Superior temporal gyrus (tissue), 1 donor: Measurements from ENCODE around the gene RNU1-3.
"Not testable (repeated sequence)": the region's sequence is repeated elsewhere in the genome, so short reads cannot be mapped to it uniquely, and the experiment has no call there.

Experiments used
- DNase-seq: peaks from one replicate; pipeline ENCODE4 v3.0.0-alpha.2; 2016; ENCODE audit errors: extremely low spot score

RNU1-3 gene

DNA sequence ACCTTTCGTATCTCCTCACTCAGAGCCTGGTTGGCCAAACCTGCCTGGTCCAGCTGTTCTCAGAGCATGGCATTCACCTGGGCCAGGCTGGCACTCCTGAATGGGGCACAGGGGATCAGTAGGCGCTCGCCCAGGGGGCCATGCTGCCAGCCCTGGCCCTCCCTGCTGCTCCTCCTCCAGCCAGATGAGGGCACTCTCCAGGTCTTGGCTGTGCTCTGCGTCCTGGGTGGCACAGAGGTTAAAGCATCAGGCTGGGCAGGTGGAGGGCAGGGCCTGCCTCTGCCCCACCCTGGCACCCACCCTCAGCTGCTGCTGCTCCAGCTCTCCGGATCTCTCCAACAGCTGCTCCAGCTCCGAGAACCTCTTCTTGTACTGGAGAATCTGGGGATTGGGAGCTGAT lies 10.2 kb downstream of the RNU1-3 start:
- DNase-seq: not testable (repeated sequence)

DNA sequence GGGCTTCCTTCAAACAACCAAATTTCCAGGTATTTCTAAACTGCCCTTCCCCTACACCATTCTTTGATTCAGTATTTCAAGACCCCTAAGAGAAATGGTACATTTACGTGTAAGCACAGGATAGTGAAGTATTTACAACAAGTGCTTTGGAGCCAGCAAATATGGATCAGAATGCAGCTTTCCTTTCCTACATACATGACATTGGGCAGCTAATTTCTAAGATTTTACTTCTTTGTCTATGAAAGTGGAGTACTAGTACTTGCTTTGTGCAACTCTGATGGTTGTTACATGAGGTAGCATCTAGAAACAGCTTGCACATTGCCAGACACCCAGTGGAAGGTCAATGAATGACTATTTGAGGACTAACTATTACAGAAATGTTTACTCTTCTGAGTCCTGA lies 15.2 kb downstream of the RNU1-3 start:
- DNase-seq: not testable (repeated sequence)

DNA sequence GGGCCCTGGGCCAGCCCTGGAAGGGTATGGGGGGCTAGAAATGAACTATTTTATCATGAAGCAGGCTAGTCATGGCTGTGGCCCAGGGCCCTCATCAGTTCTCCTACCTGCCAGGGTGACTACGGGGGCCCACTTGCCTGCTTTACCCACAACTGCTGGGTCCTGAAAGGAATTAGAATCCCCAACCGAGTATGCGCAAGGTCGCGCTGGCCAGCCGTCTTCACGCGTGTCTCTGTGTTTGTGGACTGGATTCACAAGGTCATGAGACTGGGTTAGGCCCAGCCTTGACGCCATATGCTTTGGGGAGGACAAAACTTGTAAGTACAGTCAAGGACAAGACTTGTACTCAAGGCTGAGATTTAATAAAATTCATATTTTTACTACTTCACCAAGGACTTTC lies 16.8 kb downstream of the RNU1-3 start:
- DNase-seq: not testable (repeated sequence)

DNA sequence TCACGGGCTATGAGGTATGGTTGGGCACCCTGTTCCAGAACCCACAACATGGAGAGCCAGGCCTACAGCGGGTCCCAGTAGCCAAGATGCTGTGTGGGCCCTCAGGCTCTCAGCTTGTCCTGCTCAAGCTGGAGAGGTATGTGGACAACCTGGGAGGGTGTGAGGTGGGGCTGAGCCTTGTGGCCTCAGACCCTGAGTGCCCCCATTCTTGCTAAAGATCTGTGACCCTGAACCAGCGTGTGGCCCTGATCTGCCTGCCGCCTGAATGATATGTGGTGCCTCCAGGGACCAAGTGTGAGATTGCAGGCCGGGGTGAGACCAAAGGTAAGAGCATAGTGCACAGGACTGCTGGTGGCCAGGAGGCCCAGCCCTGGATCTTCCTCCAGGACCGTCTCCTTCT lies 17.4 kb downstream of the RNU1-3 start:
- DNase-seq: not testable (repeated sequence)

DNA sequence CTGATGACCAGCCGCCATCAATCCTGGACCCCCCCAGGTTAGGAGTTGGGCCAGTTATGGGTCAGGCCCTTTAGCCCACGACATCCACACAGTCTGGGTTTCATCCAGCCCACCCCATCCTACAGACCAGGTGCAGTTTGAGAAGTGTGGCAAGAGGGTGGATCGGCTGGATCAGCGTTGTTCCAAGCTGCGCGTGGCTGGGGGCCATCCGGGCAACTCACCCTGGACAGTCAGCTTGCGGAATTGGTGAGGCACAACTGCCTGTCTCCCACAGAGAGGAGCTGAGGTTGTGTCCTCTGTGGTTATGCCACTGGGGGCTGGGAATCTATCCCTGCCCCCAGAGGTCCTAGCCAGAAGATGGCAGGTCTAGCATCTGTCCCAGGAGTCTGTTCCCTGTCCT lies 18.0 kb downstream of the RNU1-3 start:
- not testable (repeated sequence) for DNase-seq

DNA sequence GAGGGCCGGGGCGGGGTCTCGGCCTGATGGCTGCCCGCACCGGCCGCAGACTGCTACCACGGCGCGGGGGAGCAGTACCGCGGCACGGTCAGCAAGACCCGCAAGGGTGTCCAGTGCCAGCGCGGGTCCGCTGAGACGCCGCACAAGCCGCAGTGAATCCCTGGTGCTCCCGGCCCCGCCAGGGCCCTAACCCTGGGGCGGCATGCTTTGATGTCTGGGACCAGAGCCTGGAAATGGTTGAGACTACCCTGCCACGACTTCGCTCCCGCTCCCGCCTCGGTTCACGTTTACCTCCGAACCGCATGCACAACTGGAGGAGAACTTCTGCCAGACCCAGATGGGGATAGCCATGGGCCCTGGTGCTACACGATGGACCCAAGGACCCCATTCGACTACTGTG lies 18.5 kb downstream of the RNU1-3 start:
- not testable (repeated sequence) for DNase-seq

DNA sequence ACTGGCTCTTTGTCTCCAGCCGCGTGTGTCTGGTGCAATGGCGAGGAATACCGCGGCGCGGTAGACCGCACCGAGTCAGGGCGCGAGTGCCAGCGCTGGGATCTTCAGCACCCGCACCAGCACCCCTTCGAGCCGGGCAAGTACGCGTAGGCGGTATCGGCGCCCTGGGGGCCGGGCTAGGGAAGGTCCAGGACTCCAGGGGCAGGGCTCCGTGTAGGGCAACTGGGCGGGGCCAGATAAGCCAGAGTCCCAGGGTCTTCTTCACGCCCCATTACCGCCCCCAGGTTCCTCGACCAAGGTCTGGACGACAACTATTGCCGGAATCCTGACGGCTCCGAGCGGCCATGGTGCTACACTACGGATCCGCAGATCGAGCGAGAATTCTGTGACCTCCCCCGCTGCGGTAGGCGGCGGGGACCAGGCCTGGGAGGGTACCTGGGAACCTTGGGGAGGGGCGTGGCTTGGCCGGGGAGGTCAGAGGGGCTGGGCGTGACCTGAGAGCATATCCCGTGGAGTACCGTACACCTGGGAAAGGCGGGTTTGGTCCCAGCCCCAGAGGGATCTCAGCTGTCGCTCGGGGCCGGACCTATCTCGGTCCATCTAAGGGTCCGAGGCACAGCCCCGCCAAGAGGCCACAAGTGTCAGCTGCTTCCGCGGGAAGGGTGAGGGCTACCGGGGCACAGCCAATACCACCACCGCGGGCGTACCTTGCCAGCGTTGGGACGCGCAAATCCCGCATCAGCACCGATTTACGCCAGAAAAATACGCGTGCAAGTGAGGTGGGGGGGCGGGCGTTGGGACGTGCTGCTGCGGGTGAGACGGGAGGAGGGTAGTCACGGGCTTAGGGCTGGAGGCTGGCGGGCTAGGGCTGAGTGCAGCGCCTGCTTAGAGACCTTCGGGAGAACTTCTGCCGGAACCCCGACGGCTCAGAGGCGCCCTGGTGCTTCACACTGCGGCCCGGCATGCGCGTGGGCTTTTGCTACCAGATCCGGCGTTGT lies 19.3 kb downstream of the RNU1-3 start:
- not testable (repeated sequence) for DNase-seq

DNA sequence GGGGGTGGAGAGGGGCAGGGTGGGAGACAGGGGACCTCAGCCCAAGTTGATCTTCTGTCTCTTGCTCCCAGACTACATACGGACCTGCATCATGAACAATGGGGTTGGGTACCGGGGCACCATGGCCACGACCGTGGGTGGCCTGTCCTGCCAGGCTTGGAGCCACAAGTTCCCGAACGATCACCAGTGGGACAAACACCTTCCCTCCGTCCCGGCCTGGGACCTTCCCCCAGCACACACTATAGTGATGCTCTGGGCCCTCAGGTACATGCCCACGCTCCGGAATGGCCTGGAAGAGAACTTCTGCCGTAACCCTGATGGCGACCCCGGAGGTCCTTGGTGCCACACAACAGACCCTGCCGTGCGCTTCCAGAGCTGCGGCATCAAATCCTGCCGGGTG lies 20.0 kb downstream of the RNU1-3 start:
- DNase-seq: not testable (repeated sequence)

DNA sequence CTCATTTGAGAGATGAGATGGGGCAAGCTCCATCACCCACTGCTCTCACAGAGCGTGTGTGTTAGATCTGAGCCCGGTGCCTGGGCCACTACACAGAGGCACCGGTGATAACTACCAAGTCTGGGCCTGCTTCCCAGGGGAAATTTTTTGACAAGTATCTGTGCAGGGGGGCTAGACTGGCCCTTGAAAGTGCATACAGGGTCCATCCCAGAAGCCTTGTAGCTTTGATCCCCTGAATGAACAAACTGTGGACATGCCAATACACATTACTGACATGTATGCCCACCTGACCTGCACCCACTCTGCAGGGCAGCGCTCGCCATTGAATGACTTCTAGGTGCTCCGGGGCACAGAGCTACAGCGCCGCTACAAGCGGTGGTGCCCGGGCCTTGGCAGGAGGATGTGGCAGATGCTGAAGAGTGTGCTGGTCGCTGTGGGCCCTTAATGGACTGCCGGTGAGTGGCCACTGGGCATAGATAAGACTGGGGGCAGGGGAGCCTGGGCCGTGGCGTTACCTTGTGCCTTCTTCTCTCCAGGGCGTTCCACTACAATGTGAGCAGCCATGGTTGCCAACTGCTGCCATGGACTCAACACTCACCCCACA lies 20.6 kb downstream of the RNU1-3 start:
- not testable (repeated sequence) for DNase-seq

DNA sequence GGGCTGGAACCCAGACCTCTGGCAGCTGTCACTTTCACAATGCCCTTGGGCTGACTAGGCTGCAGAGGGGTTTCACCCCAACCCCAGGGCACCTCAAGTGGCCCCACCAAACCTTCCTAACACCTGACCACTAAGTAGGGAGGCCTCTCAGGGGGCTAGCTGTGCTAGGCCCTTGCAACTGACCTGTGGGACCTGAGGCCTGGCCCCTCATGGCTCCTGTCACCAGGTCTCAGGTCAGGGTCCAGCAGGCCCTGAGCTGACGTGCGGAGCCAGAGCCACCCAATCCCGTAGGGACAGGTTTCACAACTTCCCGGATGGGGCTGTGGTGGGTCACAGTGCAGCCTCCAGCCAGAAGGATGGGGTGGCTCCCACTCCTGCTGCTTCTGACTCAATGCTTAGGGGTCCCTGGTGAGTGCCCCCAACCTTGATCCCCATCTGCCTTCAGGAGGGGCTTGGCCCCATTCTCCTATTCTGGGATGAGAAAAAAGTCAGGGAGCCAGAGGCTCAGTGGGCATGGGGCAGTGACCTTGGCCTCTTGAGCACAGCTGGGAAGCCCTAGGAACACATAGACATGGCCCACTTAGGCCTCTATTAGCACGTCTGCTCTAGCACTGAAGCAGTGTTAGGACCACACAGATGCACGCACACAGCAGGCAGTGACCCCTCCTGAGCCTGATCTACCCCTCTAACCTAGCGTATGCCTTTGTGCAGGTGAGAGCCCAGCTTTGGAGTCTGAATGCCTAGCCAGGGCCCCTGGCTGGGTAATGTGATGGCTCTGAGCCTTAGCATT lies 21.3 kb downstream of the RNU1-3 start:
- not testable (repeated sequence) for DNase-seq

DNA sequence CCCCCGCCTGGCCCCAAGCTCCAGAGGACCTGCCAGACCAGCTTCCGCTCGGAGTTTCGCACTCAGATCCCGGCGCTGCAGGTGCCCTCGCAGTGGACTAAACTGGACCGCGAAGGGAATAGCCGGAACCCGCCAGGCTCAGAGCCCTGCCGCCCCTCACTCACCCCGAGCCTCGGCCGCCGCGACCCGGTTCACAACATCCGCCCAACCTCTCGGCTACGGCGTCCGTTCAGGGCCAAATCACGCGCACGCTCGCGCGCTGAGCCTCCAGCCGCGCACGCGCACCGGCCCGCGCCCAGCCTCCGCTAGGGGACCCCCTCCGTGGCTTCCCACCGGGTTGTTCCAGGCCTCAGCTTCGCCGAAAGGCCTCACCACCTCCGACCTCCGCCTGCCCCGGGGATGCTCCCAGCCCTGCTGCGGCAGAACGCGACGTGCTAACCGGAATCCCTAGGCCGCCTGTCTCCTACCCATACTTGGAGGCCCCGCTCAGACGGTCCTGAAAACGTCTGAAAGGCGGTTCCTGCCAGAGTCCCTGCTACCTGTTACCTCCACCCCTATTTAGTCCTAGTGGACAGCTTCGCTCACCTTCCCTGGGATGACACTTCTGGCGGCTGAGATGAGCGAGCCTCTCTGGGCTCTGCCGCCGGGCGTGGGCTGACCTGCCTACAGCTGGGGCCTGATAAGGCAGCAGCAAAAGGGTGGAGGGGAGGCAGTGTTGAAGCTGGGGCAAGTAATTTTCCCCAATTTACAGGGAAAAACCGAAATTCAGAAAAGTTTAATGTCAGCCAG lies 22.1 kb downstream of the RNU1-3 start:
- peak; percentile 99 for DNase-seq

DNA sequence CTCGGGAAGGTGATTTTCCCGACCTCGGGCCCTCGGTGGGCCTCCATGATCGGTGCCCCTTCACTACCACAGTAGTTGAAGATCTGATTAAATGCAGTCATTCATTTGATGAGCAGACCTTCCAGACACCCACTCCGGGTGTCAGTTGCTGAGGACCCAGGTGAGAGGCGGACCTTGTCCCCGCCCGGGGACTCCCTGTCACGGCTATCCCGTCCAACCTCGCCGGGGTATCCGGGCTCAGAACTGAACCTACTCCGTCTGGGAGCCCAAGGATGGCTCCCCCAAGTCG lies 22.6 kb downstream of the RNU1-3 start:
- no peak for DNase-seq

DNA sequence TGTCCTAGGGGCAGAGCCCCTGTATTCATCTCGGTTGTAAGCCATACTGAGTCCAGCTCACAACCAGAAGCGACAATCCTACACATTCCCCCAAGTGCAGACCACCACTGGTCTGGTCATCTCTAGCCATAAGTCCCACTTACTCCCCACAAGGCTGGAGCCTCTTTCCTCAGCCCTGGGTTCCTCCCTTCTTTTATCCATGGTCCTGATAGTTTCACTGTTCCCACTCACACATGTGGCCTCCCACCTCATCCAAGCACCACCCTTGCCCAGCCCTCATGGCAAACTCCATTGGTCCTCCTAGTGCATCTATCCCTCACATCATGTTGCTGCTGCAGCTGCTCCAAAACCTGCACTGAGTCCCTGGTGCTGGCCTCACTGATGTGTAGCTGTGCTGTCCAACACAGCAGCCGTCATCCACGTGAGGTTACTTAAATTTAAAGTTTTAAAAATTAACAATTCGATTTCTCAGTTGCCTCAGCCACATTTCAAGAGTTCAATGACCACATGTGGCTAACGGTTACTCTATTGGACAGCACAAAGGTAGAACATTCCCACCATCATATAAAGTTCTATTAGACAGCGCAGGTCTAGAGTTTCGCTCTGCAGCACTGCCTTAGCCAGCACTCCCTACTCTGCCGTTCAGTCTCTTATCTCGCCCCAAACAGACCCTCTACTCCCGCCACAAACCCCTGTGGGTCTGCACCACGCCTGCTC lies 23.1 kb downstream of the RNU1-3 start:
- peak; percentile 42 for DNase-seq

DNA sequence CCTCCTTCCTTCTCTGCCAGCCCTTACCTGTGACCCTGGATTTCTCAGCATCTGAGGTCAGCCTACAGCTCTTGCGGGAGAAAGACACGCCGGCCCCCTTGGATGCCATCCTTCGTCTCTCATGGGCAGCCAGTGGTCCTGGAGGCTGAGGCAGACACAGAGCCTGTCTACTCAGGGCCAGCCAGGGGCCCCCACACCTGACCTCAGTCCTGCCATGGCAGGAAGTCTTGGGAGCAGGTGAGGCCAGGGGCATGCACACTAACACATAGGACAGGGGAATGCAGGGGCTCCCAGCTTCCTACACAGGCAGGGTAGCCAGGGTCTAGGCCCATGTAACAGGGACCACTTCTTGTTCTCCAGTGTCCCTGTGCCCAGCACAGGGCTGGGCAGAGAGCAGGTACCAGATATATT lies 23.7 kb downstream of the RNU1-3 start:
- not testable (repeated sequence) for DNase-seq

DNA sequence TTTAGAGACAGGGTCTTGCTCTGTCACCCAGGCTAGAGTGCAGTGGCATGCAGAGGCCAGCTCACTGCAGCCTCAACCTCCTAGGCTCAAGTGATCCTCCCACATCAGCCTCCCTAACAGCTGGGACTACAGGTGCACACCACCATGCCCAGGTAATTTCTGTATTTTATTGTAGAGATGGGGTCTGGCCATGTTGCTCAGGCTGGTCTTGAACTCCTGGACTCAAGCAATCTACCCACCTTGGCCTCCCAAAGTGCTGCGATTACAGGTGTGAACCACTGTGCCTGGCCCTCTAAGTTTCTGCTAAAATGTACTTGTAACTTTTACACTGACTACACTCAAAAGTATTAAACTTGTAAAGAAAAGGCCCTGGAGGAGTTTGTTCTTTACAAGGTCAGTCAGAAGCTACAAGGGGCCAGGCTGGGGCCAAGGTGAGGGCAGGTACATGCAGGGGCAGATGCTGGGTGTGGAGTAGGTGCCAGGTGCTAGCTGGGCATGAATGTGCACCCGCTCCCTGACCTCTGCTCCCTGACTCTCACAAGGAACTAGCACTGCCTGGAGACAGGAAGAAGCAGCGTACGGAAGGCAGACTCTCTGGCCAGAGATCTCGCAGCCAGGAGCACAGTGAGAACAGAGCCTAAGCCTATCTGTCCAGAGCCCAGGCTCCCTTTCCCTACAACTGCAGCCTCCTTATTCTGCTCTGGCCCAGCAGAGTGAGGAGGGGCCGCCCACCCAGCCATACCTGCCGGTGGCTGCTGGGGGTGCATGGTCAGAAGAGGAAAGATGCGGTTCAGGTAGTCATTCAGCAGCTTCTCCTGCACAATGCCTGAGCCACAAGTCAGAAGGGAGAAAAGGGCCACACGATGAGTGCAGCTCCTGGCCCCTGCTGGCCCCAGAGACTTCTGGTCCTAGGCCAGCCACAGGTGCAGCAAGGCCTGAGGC lies 24.5 kb downstream of the RNU1-3 start:
- not testable (repeated sequence) for DNase-seq

DNA sequence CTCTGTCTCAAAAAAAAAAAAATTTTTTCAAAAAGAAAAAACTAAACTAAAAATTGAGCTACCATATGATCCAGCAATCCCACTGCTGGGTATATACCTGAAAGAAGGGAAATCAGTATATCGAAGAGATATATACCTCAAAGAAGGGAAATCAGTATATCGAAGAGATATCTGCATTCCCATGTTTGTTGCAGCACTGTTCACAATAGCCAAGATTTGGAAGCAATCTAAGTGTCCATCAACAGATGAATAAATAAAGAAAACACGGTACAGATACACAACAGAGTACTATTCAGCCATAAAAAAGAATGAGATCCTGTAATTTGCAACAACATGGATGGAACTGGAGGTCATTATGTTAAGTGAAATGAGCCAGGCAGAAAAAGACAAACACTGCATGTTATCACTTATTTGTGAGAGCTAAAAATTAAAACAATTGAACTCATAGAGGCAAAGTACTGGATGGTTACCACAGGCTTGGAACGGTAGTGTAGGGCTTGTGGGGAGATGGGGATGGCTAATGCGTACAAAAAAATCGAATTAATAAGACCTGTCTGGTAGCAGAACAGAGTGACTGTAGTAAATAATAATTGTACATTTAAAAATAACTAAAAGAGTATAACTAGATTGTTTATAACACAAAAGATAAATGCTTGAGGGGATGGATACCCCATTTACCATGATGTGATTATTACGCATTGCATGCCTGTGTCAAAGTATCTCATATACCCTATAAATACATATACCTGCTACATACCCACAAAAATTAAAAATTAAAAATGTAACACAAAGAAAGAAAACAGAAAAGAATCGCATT lies 25.4 kb downstream of the RNU1-3 start:
- not testable (repeated sequence) for DNase-seq

DNA sequence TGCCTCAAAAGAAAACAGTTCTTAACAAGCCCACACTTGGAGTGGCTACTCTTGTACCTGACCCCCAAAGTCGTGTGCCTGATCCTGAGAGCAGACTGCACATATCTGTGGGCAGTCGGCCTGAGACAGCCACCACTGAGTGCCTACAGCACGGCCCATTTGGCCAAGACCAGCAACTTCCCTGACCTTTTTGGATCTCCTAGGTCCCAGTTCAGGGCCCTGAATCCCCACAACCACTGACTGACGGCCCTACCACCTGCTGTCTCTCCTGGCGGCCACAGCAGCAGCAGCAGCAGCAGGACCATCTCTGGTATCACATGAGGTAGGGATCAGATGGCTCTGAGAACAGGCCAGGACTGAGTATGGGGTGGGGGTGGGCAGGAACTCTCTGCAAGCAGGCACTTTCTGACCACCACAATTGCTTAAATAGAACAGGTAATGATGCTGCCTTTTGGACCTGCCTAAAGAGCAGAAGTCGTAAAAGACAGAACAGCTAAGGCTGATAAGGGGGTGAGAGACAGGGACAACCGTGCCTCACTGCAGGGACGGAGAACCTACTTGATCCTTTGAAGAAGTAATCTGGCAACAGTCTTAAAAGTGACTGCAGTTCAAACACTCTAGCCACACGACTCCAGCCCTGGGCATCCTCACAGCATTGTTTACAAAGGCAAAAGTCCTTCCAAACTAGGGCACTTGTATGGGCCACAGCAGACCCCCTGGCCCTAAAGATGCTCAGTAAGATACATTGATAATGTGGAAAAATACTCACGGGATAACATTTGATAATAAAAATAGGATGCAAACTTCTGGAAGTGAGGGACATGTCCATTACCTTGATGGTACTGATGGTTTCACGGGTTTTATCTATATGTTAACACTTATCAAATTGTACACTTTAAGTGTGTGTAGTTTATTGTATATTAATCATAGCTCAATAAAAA lies 27.4 kb downstream of the RNU1-3 start:
- DNase-seq: not testable (repeated sequence)
